Measurements from ENCODE around the gene CATSPERZ. TPM values are rescaled to one million over a fixed set of nuclear protein-coding genes. Genes with fewer than 3 reads are reported as not detected.
A peak's percentile ranks its signal among the peaks of the same experiment; 100 is the strongest.

CATSPERZ gene
- total and polyA plus RNA-seq, 9 of the 15 experiments (the other 6 are each of a cell fraction or from before 2014, with no cell fraction given) = 0.86 to 8.5 (median 3.5) TPM

- no peak for TF ChIP-seq ZNF140 (CRISPR knock-in tag; IDR thresholded peaks at IDR 0.05)
- TF ChIP-seq SOX6 (IDR thresholded peaks at IDR 0.05) = no peak
- no peak for TF ChIP-seq PHF21A (IDR thresholded peaks at IDR 0.05; ENCODE audit: borderline replicate concordance, low read depth)
- TF ChIP-seq USF2 (CRISPR knock-in tag; IDR thresholded peaks at IDR 0.05) = no peak
- no peak for TF ChIP-seq ELF4 (CRISPR knock-in tag; IDR thresholded peaks at IDR 0.05)
- TF ChIP-seq KDM2B (CRISPR knock-in tag; IDR thresholded peaks at IDR 0.05) = no peak
- Histone ChIP-seq H3K4me1 (replicated peaks in 1 of 2; ENCODE audit: control insufficient read depth in 2 of 2, insufficient read depth in 2 of 2, low read length in 2 of 2) (peaks cover 10 to 56% of the 10 kb centered on the region in 2 experiments; a peak in 4 of 5 replicates), H2AFZ (ENCODE audit: low read depth, low read length) (no peak overlapping the region), H3K9me1 (ENCODE audit: control insufficient read depth, insufficient read depth, low read length) (no peaks in the 10 kb centered on the region), H3K4me3 (no peak overlapping the region), H3K9me3 (replicated peaks; ENCODE audit: control insufficient read depth, insufficient read depth, low read depth, low read length) (no peaks in the 10 kb centered on the region), H3K27me3 (ENCODE audit: control insufficient read depth in 2 of 2, insufficient read depth in 2 of 2, low read length in 2 of 2) (no peaks in the 10 kb centered on the region), H4K20me1 (replicated peaks; ENCODE audit: control insufficient read depth, insufficient read depth, low read length) (no peaks in the 10 kb centered on the region), H3K9ac (ENCODE audit: insufficient read depth in 1 of 2, low read depth in 2 of 2, low read length in 2 of 2) (peak overlapping the region in 1 of 2 experiments; percentile 57; a peak in 2 of 4 replicates), H3K4me2 (ENCODE audit: insufficient read depth, low read length) (no peak overlapping the region), H3K79me2 (ENCODE audit: control insufficient read depth, insufficient read depth, low read length) (peaks cover 25% of the 10 kb centered on the region), H3K27ac (ENCODE audit: extremely low read depth, low read depth, low read length) (no peak overlapping the region), H3K36me3 (ENCODE audit: control insufficient read depth, insufficient read depth, low read length) (peaks cover 43% of the 10 kb centered on the region; the same call in 1 of the 3 replicates)
- no peak for ATAC-seq
- intact Hi-C loops (cut with micrococcal nuclease) = no loop called here
- 83% methylated on average over 7 of the region's 7 CpGs for WGBS (ENCODE audit: insufficient coverage, low coverage, missing lambda C conversion rate)
- no peak for DNase-seq (ENCODE audit: extremely low read depth in 1 of 4, low spot score in 3 of 4)
- in situ Hi-C loops (cut with MboI) = no loop called here
- CTCF ChIA-PET (ENCODE audit: low intra/inter-chr PET ratio) = no interaction called here
- POLR2A ChIA-PET = interaction anchor here (0.6 to 1.0 kb wide), 4 partner anchors 9 to 35 kb away, joined by 3 to 5 read pairs (median 4); no protein-coding TSS in a partner anchor
- no TSS peak for BruUV-seq (replicated peaks)
- no peak for FAIRE-seq
These were observed 20.4 kb downstream of the CATSPERZ start for GRCh38 chr11:64320556-64320955.
